Esophagus squamous epithelium (tissue), 4 donors: Measurements from ENCODE around the gene ZNF584.

Source experiments
- CTCF ChIP-seq, 6 experiments: fragments of 450-650 bp in 4 of 6; fragments of 200-600 bp in 2 of 6; sonication (generic) in 2 of 6; IDR thresholded peaks; one replicate each; pipeline ENCODE4 v1.5.1; 2016 to 2019; ENCODE audit warnings: antibody characterized with exemption in 6 of 6, mild to moderate bottlenecking in 4 of 6, moderate library complexity in 4 of 6
- POLR2A ChIP-seq, 4 donors: fragments of 450-650 bp; IDR thresholded peaks; one replicate each; pipeline ENCODE4 v1.6.1; 2017; ENCODE audit warnings: antibody characterized with exemption in 4 of 4, mild to moderate bottlenecking in 4 of 4, moderate library complexity in 3 of 4

DNA sequence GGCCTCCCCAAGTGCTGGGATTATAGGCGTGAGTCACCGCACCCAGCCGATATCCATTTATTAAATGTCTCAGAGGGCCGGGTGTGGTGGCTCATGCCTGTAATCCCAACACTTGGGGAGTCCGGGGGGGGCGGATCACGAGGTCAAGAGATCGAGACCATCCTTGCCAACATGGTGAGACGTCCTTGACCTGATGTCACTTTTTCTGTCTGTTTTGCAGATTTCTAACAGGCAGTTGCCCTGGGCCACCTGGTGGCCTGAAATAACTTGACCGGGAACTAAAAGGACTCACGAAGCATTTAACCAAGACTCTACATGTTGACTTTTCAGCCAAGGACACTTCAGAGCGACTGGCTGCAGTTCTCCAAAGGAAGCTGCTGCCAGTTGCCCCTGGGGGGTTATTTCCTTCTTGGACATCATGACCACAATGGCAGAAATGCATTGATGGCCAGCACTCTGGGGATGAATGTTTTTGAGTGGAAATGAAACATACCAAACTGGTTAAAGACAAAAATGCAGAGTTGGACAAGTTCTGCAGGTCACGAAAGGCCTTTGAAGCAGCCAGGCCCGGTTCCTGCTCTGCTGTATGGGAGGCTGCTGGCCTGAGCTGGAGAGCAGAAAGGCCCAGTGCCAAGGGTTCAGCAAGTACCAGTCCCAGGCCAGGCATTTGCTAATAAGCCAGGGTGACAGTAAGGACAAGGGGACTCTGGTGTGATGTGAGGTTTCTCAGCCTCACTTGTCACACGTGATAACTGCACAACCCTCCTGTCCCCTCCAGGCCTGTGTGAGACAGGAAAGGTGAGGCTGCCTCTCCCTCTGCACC, 35.9 kb upstream of the ZNF584 start:
- TF ChIP-seq POLR2A (IDR thresholded peaks at IDR 0.05): no peak
- TF ChIP-seq CTCF (IDR thresholded peaks at IDR 0.05): no peak
